Kidney (tissue), 14 donors: Measurements from ENCODE around the gene SALL2. TPM values are rescaled to one million over a fixed set of nuclear protein-coding genes. Genes with fewer than 3 reads are reported as not detected.
A peak's percentile ranks its signal among the peaks of the same experiment; 100 is the strongest.

Experiments used
- DNase-seq, 5 donors: peaks; one replicate each; pipeline ENCODE4 v3.0.0-alpha.2; 2013 to 2020
- FAIRE-seq: peaks from 2 replicates; lab custom pipeline; 2012; peaks lifted over from hg19 to GRCh38; lab: Jason Lieb, UNC
- H3K27ac ChIP-seq, 2 donors: one replicate each; pipeline ENCODE4 v1.7.0; 2013; ENCODE audit warnings: low read depth in 2 of 2, low read length in 2 of 2, inconsistent platforms in 1 of 2
- H3K27me3 ChIP-seq: one replicate; pipeline ENCODE4 v1.7.1; 2013; ENCODE audit warnings: low read length, inconsistent platforms; ENCODE audit not compliant: control insufficient read depth, insufficient read depth
- H3K36me3 ChIP-seq, 3 donors: one replicate each; pipeline versions ENCODE4 v1.7.0 to v1.7.1; 2013; ENCODE audit warnings: low read length in 3 of 3, control low read depth in 1 of 3, inconsistent platforms in 1 of 3; ENCODE audit not compliant: insufficient read depth in 3 of 3, control insufficient read depth in 2 of 3
- H3K4me1 ChIP-seq, 3 donors: one replicate each; pipeline versions ENCODE4 v1.7.0 to v1.7.1; 2013; ENCODE audit warnings: low read length in 3 of 3, inconsistent platforms in 1 of 3, low read depth in 1 of 3; ENCODE audit not compliant: control insufficient read depth in 2 of 3, insufficient read depth in 2 of 3
- H3K4me3 ChIP-seq, 3 donors: one replicate each; pipeline versions ENCODE4 v1.7.0 to v1.8.1; 2013; ENCODE audit warnings: low read length in 3 of 3, control low read depth in 1 of 3, inconsistent platforms in 1 of 3
- H3K9ac ChIP-seq, 3 donors: one replicate each; pipeline versions ENCODE4 v1.7.0 to v1.7.1; 2013; ENCODE audit warnings: low read length in 3 of 3, control low read depth in 1 of 3, inconsistent platforms in 1 of 3
- H3K9me3 ChIP-seq, 3 donors: one replicate each; pipeline versions ENCODE4 v1.7.0 to v1.7.1; 2013; ENCODE audit warnings: low read length in 3 of 3, control low read depth in 1 of 3, inconsistent platforms in 1 of 3; ENCODE audit not compliant: control insufficient read depth in 2 of 3, insufficient read depth in 1 of 3
- intact Hi-C: fragments of 100-400 bp; cut with DNase I; formaldehyde crosslinking; loops from one replicate; pipeline ENCODE4 v1.11.1; 2022
- polyA plus RNA-seq: library from polyadenylated mRNA; stranded (reverse); fragments of 350-450 nt; fragmentation: Illumina TruSeq; extraction: RNeasy Lipid Tissue Mini Kit (QIAGEN cat#74804); gene quantifications from one replicate; pipeline ENCODE4 v1.2.3, GENCODE V29; 2014; ENCODE audit warnings: low read depth, low replicate concordance; ENCODE audit not compliant: insufficient read depth
- total RNA-seq: library from RNA; stranded (reverse); fragmentation: NEBNext Ultra II Directional; extraction: Animal tissue kit (Norgen Biotek cat#: 25700); gene quantifications from one replicate; pipeline ENCODE4 v1.2.1, GENCODE V29; 2021
- TF ChIP-seq, protein P1 (sequence below): IDR thresholded peaks from 3 replicates; pipeline ENCODE4 v1.5.1; 2012; ENCODE audit warnings: mild to moderate bottlenecking, moderate library complexity, borderline replicate concordance; ENCODE audit not compliant: insufficient read depth; ENCODE audit errors: extremely low read depth
- donor health status: control.
- donor health status: control.
- donor health status: control.
- donor health status: control.
- donor health status: control.
- donor health status: DM: yes; HTN: yes; CAD: no.
- donor health status: Normal renal cell carcinoma (clear cell type).

The SALL2 gene
- total and polyA plus RNA-seq, 2 donors from 2014 or later, result 5.5 to 8.8 TPM

DNA sequence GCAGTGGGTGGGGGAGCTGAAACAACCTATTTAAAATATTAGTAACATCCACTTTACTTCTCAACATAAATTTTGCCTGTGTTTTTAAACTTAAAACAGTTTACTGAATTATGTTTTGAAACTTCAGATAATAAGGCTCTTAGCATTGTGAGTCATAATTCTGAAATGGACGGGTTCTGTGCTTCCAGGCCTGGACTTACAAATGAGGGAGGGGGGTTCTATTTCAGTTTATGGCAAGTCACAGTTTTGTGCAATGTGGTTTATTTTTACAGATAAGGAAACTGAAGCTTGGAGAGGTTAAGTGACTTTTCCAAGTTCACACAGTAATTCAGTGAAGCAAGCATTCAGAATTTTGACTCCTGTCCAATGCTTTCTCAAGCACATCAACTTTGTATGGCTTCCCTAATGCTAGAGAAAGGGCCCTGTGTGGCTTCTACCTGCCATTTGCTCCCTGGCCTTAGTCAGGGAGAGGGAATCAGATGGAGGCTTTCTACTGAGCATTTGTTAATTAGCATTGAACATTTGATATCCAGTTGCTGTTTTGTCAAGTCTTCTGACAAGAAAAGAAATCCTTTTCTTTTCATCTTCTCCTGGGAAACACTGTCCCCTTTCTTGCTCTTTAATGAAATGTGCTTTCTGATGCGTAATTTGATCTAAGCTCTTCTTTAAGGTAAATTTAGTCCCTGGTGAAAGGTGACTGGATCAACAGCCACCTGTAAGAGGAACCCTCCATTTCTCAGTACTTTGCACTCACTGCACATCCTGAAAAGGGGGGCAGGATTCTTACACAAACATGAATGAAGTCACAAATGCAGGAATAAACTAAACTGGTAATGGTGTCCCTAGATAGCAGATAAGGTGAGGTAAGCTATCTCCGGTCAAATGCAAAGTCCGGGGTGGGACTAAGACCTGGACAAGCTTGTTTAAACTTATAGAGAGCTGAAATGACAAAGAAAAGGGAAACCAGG is 2.5 kb upstream of the SALL2 start:
- Histone ChIP-seq H3K9ac (no peak overlapping the region), H3K4me1 (no peaks in the 10 kb centered on the region), H3K4me3 (no peak overlapping the region), H3K36me3 (no peaks in the 10 kb centered on the region), H3K9me3 (no peaks in the 10 kb centered on the region), H3K27ac (no peak overlapping the region), H3K27me3 (no peaks in the 10 kb centered on the region)
- TF ChIP-seq, protein P1, sequence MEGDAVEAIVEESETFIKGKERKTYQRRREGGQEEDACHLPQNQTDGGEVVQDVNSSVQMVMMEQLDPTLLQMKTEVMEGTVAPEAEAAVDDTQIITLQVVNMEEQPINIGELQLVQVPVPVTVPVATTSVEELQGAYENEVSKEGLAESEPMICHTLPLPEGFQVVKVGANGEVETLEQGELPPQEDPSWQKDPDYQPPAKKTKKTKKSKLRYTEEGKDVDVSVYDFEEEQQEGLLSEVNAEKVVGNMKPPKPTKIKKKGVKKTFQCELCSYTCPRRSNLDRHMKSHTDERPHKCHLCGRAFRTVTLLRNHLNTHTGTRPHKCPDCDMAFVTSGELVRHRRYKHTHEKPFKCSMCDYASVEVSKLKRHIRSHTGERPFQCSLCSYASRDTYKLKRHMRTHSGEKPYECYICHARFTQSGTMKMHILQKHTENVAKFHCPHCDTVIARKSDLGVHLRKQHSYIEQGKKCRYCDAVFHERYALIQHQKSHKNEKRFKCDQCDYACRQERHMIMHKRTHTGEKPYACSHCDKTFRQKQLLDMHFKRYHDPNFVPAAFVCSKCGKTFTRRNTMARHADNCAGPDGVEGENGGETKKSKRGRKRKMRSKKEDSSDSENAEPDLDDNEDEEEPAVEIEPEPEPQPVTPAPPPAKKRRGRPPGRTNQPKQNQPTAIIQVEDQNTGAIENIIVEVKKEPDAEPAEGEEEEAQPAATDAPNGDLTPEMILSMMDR, result no peak
- intact Hi-C loops, result no loop called here
- no peak for FAIRE-seq
- peak in 2 of 5 donors; percentile 57 to 62 for DNase-seq

DNA sequence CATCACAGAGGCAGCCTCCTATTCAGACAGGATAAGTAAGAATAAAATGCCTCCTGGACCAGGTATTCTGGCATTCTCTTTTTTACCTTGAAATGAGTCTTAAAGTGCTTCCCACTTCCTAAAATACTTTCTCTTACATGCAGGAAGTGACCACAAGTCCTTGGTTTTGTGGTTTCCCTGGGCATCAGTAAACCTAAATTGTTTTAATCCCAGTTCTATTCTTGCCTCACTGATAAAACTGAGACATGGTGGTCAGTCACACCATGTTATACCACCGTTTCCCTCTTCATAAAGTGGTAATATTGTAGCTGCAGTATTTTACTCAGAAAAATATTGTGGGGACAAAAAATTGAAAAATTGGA is 1.2 kb upstream of the SALL2 start:
- TF ChIP-seq, protein P1, result no peak
- no peaks in the 10 kb centered on the region for H3K4me1 ChIP-seq
- H3K36me3 ChIP-seq, result no peaks in the 10 kb centered on the region
- H3K27ac ChIP-seq, result no peak overlapping the region
- no peak for DNase-seq
- H3K27me3 ChIP-seq, result no peaks in the 10 kb centered on the region
- intact Hi-C loops, result no loop called here
- no peaks in the 10 kb centered on the region for H3K9me3 ChIP-seq
- no peak for FAIRE-seq
- H3K9ac ChIP-seq, result no peak overlapping the region
- H3K4me3 ChIP-seq, result peak overlapping the region in 1 of 3 donors; percentile 78

DNA sequence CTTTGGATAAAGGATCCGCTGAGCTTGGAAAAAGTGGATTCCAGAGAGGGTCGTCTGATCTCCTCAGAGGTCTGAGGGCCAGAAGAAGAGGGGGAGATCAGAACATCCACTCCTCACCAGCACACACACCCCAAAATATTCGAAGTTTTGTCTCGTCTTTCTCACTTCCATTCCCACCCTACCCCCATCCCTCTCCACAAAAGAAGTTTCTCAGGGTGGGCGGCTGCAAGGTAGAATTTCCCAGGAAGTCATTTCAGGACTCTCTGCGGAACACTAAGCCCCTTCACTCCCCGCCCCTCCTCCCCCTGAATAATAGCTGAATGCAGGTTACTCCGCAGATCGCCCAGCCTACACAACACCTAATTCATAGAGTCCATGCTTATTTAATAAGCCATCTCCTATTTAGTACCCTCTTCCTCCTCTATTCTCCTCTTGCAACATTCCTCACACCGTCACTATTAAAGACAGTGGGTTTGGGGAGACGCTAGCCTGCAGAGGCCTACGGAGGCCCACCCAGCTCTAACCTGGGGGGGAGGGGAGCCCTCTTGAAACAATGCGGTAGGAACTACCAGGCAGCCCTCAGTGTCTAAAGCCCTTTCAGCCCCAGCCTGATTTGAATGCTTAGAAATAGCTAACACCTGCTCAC is 649 bp upstream of the SALL2 start:
- H3K27ac ChIP-seq, result no peak overlapping the region
- H3K27me3 ChIP-seq, result no peaks in the 10 kb centered on the region
- no peaks in the 10 kb centered on the region for H3K4me1 ChIP-seq
- no peak for FAIRE-seq
- H3K36me3 ChIP-seq, result no peaks in the 10 kb centered on the region
- peak in 4 of 5 donors; percentile 77 to 91 (median 86) for DNase-seq
- intact Hi-C loops, result no loop called here
- H3K9me3 ChIP-seq, result no peaks in the 10 kb centered on the region
- H3K9ac ChIP-seq, result peak overlapping the region; percentile 15 to 73 (median 49)
- TF ChIP-seq, protein P1, result no peak
- peak overlapping the region; percentile 62 to 78 (median 68) for H3K4me3 ChIP-seq
